HG03097 (cell line): ENCODE measurements around the gene ANKRD53.

Experiments
- ATAC-seq: cut with Tn5 transposase; IDR thresholded peaks from one replicate; pipeline ENCODE4 v1.9.1; 2021; ENCODE audit not compliant: unreplicated experiment, low FRiP score

ANKRD53 gene

GRCh38 chr2:70978341-70979179, at the start of gene ANKRD53:
ANKRD53 (plus strand) TSS chr2:70978630; CDS start chr2:70978646, 16 bp downstream.
- no peak for ATAC-seq

- no peak for ATAC-seq
Observed at GRCh38 chr2:70930371-70931329, 47.8 kb upstream of the ANKRD53 start.

GRCh38 chr2:70931376-70932000, 46.9 kb upstream of the ANKRD53 start:
- ATAC-seq = no peak

- ATAC-seq = no peak
Observed at GRCh38 chr2:70932631-70933230, 45.7 kb upstream of the ANKRD53 start.

- no peak for ATAC-seq
Observed at GRCh38 chr2:70934981-70935380, 43.4 kb upstream of the ANKRD53 start.

GRCh38 chr2:70935468-70936164, 42.8 kb upstream of the ANKRD53 start, which contains the start of gene ATP6V1B1:
ATP6V1B1 (plus strand) TSS chr2:70935900; CDS start chr2:70935955, 55 bp downstream.
- ATAC-seq = no peak

GRCh38 chr2:70936165-70936978, 42.1 kb upstream of the ANKRD53 start:
- no peak for ATAC-seq

- no peak for ATAC-seq
Observed at GRCh38 chr2:70936979-70937811, 41.2 kb upstream of the ANKRD53 start.

GRCh38 chr2:70937866-70938585, 40.4 kb upstream of the ANKRD53 start:
- ATAC-seq = no peak

GRCh38 chr2:70938586-70938950, 39.9 kb upstream of the ANKRD53 start:
- ATAC-seq = no peak

- no peak for ATAC-seq
Observed at GRCh38 chr2:70939001-70939838, 39.2 kb upstream of the ANKRD53 start.

GRCh38 chr2:70939839-70940580, 38.4 kb upstream of the ANKRD53 start:
- no peak for ATAC-seq

- no peak for ATAC-seq
Observed at GRCh38 chr2:70941186-70941585, 37.2 kb upstream of the ANKRD53 start.

- ATAC-seq = no peak
Observed at GRCh38 chr2:70941701-70942100, 36.7 kb upstream of the ANKRD53 start.

GRCh38 chr2:70942396-70943204, 35.8 kb upstream of the ANKRD53 start:
- ATAC-seq = no peak
